H9 (cell line): ENCODE data around the gene RNF227. TPM values are rescaled to one million over a fixed set of nuclear protein-coding genes. Genes with fewer than 3 reads are reported as not detected.
A peak's percentile ranks its signal among the peaks of the same experiment; 100 is the strongest.

Source experiments
- DNase-seq: peaks from one replicate; pipeline ENCODE4 v3.0.0-alpha.2; 2017
- H2AFZ ChIP-seq: one replicate; pipeline ENCODE4 v1.6.1; 2013; ENCODE audit warnings: mild to moderate bottlenecking, low read length, control low read depth, moderate library complexity
- H2AK5ac ChIP-seq: 2 replicates; pipeline ENCODE4 v1.6.1; 2013; ENCODE audit warnings: low read length, control low read depth, mixed read lengths; ENCODE audit not compliant: insufficient read length
- H2BK120ac ChIP-seq: one replicate; pipeline ENCODE4 v1.6.1; 2013; ENCODE audit warnings: low read depth, mild to moderate bottlenecking, low read length, control low read depth, inconsistent platforms; ENCODE audit not compliant: poor library complexity, severe bottlenecking
- H2BK12ac ChIP-seq: 2 replicates; pipeline ENCODE4 v1.6.1; 2013; ENCODE audit warnings: low read length, control low read depth, mixed read lengths, low read depth; ENCODE audit not compliant: insufficient read length
- H2BK15ac ChIP-seq: 2 replicates; pipeline ENCODE4 v1.6.1; 2013; ENCODE audit warnings: low read depth, low read length, control low read depth
- H2BK20ac ChIP-seq: one replicate; pipeline ENCODE4 v1.6.1; 2013; ENCODE audit warnings: low read depth, mild to moderate bottlenecking, low read length, control low read depth, inconsistent platforms; ENCODE audit not compliant: poor library complexity, severe bottlenecking
- H2BK5ac ChIP-seq: 2 replicates; pipeline ENCODE4 v1.6.1; 2013; ENCODE audit warnings: low read length, control low read depth, mixed read lengths; ENCODE audit not compliant: insufficient read length
- H3K14ac ChIP-seq: 2 replicates; pipeline ENCODE4 v1.6.1; 2013; ENCODE audit warnings: low read length, control low read depth; ENCODE audit not compliant: insufficient read depth
- H3K18ac ChIP-seq: 2 replicates; pipeline ENCODE4 v1.6.1; 2013; ENCODE audit warnings: low read depth, mild to moderate bottlenecking, mixed read lengths, low read length, control low read depth; ENCODE audit not compliant: insufficient read length
- H3K23ac ChIP-seq: 2 replicates; pipeline ENCODE4 v1.6.1; 2013; ENCODE audit warnings: low read length, control low read depth, mixed read lengths, low read depth; ENCODE audit not compliant: insufficient read length
- H3K23me2 ChIP-seq: 2 replicates; pipeline ENCODE4 v1.6.1; 2013; ENCODE audit warnings: low read depth, mild to moderate bottlenecking, mixed read lengths, low read length, control low read depth; ENCODE audit not compliant: insufficient read length, poor library complexity, severe bottlenecking
- H3K27ac ChIP-seq: 2 replicates; pipeline ENCODE4 v1.5.1; 2013; ENCODE audit warnings: low read length, control low read depth, mixed read lengths, low read depth; ENCODE audit not compliant: insufficient read length
- H3K27me3 ChIP-seq: 2 replicates; pipeline ENCODE4 v1.6.1; 2013; ENCODE audit warnings: low read length, control low read depth, inconsistent platforms; ENCODE audit not compliant: insufficient read depth
- H3K4ac ChIP-seq: 2 replicates; pipeline ENCODE4 v1.6.1; 2013; ENCODE audit warnings: low read depth, mild to moderate bottlenecking, control low read depth, inconsistent platforms, low read length, moderate library complexity
- H3K4me1 ChIP-seq: 2 replicates; pipeline ENCODE4 v1.6.1; 2013; ENCODE audit warnings: low read length, control low read depth, inconsistent platforms; ENCODE audit not compliant: insufficient read depth
- H3K4me2 ChIP-seq: 2 replicates; pipeline ENCODE4 v1.6.1; 2013; ENCODE audit warnings: low read length, control low read depth, mixed read lengths; ENCODE audit not compliant: insufficient read length, insufficient read depth
- H3K56ac ChIP-seq: 2 replicates; pipeline ENCODE4 v1.6.1; 2013; ENCODE audit warnings: low read depth, mild to moderate bottlenecking, mixed read lengths, low read length, control low read depth; ENCODE audit not compliant: insufficient read length
- H3K79me1 ChIP-seq: 2 replicates; pipeline ENCODE4 v1.6.1; 2013; ENCODE audit warnings: low read depth, mild to moderate bottlenecking, moderate library complexity, low read length, control low read depth, inconsistent platforms; ENCODE audit not compliant: insufficient read depth, poor library complexity, severe bottlenecking
- H3K79me2 ChIP-seq: 2 replicates; pipeline ENCODE4 v1.6.1; 2013; ENCODE audit warnings: low read length, control low read depth, inconsistent platforms; ENCODE audit not compliant: insufficient read depth
- H3K9ac ChIP-seq: 2 replicates; pipeline ENCODE4 v1.6.1; 2013; ENCODE audit warnings: low read length, control low read depth, mixed read lengths; ENCODE audit not compliant: insufficient read length; ENCODE audit errors: extremely low read depth
- H3K9me3 ChIP-seq: one replicate; pipeline ENCODE4 v1.6.1; 2013; ENCODE audit warnings: low read depth, low read length, inconsistent platforms; ENCODE audit not compliant: control insufficient read depth
- H3T11ph ChIP-seq: one replicate; pipeline ENCODE4 v1.6.1; 2013; ENCODE audit warnings: mild to moderate bottlenecking, low read length, control low read depth, inconsistent platforms
- H4K20me1 ChIP-seq: one replicate; pipeline ENCODE4 v1.6.1; 2013; ENCODE audit not compliant: control insufficient read depth, insufficient read length, insufficient read depth
- H4K5ac ChIP-seq: 2 replicates; pipeline ENCODE4 v1.6.1; 2013; ENCODE audit warnings: low read depth, mild to moderate bottlenecking, mixed read lengths, low read length, control low read depth; ENCODE audit not compliant: insufficient read length
- H4K8ac ChIP-seq: replicated peaks from 2 replicates; pipeline ENCODE4 v1.6.1; 2013; ENCODE audit warnings: low read length, control low read depth, mixed read lengths, low read depth; ENCODE audit not compliant: insufficient read length
- H4K91ac ChIP-seq: 2 replicates; pipeline ENCODE4 v1.6.1; 2013; ENCODE audit warnings: low read depth, mild to moderate bottlenecking, moderate library complexity, mixed read lengths, low read length, control low read depth; ENCODE audit not compliant: insufficient read length
- H3K27ac Mint-ChIP-seq, 3 experiments: 2 replicates in 2 of 3; 3 replicates in 1 of 3; pipeline ENCODE4 v1.8.0; 2020 to 2021; ENCODE audit warnings: mixed read lengths in 3 of 3, mild to moderate bottlenecking in 1 of 3, moderate library complexity in 1 of 3
- H3K27me3 Mint-ChIP-seq: 2 replicates; pipeline ENCODE4 v1.8.0; 2021; ENCODE audit warnings: low read depth, mild to moderate bottlenecking, moderate library complexity, mixed read lengths
- H3K36me3 Mint-ChIP-seq, 3 experiments: 2 replicates in 2 of 3; 3 replicates in 1 of 3; pipeline ENCODE4 v1.8.0; 2020 to 2021; ENCODE audit warnings: low read depth in 3 of 3, mixed read lengths in 3 of 3; ENCODE audit not compliant: insufficient read depth in 1 of 3
- H3K4me1 Mint-ChIP-seq, 2 experiments: 2 replicates each; pipeline ENCODE4 v1.8.0; 2020; ENCODE audit warnings: mixed read lengths in 2 of 2
- H3K4me3 Mint-ChIP-seq, 2 experiments: 2 replicates in 1 of 2; 3 replicates in 1 of 2; pipeline ENCODE4 v1.8.0; 2020 to 2021; ENCODE audit warnings: mild to moderate bottlenecking in 2 of 2, mixed read lengths in 2 of 2, moderate library complexity in 1 of 2
- H3K9me3 Mint-ChIP-seq, 2 experiments: 2 replicates in 1 of 2; 3 replicates in 1 of 2; pipeline ENCODE4 v1.8.0; 2020; ENCODE audit warnings: mild to moderate bottlenecking in 2 of 2, mixed read lengths in 2 of 2, moderate library complexity in 1 of 2
- WGBS: extraction: QIAGEN DNeasy Blood & Tissue Kit; methylation state at CpG from one replicate; pipeline ENCODE4 v1.1.7; 2013; ENCODE audit warnings: missing lambda C conversion rate, low lambda C conversion rate, mixed read lengths; ENCODE audit not compliant: insufficient read length; ENCODE audit errors: extremely low coverage; 5-methylcytosine and 5-hydroxymethylcytosine counted together
- total RNA-seq: library from RNA; stranded (reverse); gene quantifications from 2 replicates; pipeline ENCODE4 v1.2.1, GENCODE V29; 2021
- TF ChIP-seq, protein P1 (sequence below): fragments of 200-600 bp; sonication (generic); conservative IDR thresholded peaks from 3 replicates; pipeline ENCODE4 v1.8.0; 2021; ENCODE audit warnings: antibody characterized with exemption, mild to moderate bottlenecking

RNF227 gene
- total RNA-seq, 1 experiment from 2014 or later, result 1.9 TPM

DNA sequence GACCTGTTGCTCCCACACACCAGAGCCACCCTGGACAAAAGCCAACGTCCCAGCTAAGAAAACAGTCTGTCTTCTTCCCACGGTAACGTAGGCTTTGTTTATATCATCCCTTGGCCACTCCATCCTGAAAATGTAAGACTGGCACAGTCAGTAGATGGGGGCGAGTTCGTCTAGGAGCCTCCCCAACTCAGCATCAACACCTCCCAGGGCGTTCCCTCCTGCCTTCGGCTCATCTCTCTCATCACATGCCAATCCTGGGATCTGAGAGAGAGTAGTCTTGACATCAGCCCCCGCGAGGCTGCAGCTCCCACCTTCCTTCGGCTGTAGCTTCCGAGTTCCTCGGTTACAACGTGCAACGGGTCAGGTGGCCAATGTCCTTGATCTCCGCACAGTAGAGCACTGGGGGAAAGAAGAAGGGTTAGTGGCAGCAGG, 894 bp downstream of the RNF227 start:
- Histone ChIP-seq H4K5ac (no peak overlapping the region), H2BK120ac (no peak overlapping the region), H3K27ac (no peak overlapping the region), H3K14ac (no peak overlapping the region), H3K27me3 (peaks cover 17% of the 10 kb centered on the region), H3K9me3 (no peaks in the 10 kb centered on the region), H3K79me2 (no peaks in the 10 kb centered on the region), H3K79me1 (no peaks in the 10 kb centered on the region), H4K91ac (no peak overlapping the region), H3K4me2 (peak overlapping the region; percentile 77), H3K4me1 (no peaks in the 10 kb centered on the region), H3T11ph (no peak overlapping the region), H3K18ac (no peak overlapping the region), H3K9ac (no peak overlapping the region), H3K23ac (no peak overlapping the region), H2AFZ (no peak overlapping the region), H4K8ac (no peak overlapping the region), H2BK20ac (no peak overlapping the region), H4K20me1 (no peaks in the 10 kb centered on the region), H3K56ac (no peak overlapping the region), H2BK12ac (no peak overlapping the region), H3K23me2 (peaks cover 8% of the 10 kb centered on the region), H3K4ac (no peak overlapping the region), H2BK15ac (no peak overlapping the region), H2AK5ac (no peak overlapping the region), H2BK5ac (no peak overlapping the region)
- peaks cover 3 to 4% of the 10 kb centered on the region in 2 experiments; a peak in 3 of 5 replicates for H3K9me3 Mint-ChIP-seq
- H3K27ac Mint-ChIP-seq, result peak overlapping the region in 1 of 3 experiments; percentile 40; a peak in 2 of 7 replicates
- peaks cover 12 to 13% of the 10 kb centered on the region in 2 experiments for H3K4me1 Mint-ChIP-seq
- peaks cover 55% of the 10 kb centered on the region for H3K27me3 Mint-ChIP-seq
- H3K36me3 Mint-ChIP-seq, result peaks cover 0 to 9% (median 3%) of the 10 kb centered on the region in 3 experiments; a peak in 4 of 7 replicates
- WGBS, result no CpG with 5 or more reads among the region's 15 CpGs
- H3K4me3 Mint-ChIP-seq, result peak overlapping the region; percentile 75 to 84
- DNase-seq, result no peak
- TF ChIP-seq, protein P1, sequence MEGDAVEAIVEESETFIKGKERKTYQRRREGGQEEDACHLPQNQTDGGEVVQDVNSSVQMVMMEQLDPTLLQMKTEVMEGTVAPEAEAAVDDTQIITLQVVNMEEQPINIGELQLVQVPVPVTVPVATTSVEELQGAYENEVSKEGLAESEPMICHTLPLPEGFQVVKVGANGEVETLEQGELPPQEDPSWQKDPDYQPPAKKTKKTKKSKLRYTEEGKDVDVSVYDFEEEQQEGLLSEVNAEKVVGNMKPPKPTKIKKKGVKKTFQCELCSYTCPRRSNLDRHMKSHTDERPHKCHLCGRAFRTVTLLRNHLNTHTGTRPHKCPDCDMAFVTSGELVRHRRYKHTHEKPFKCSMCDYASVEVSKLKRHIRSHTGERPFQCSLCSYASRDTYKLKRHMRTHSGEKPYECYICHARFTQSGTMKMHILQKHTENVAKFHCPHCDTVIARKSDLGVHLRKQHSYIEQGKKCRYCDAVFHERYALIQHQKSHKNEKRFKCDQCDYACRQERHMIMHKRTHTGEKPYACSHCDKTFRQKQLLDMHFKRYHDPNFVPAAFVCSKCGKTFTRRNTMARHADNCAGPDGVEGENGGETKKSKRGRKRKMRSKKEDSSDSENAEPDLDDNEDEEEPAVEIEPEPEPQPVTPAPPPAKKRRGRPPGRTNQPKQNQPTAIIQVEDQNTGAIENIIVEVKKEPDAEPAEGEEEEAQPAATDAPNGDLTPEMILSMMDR, result no peak
